Activated naive CD4-positive, alpha-beta T cell treated with Interleukin-2 at 50 U/mL for 16 hours (primary cell): Measurements from ENCODE around the gene PCDH15.

Source experiments
- DNase-seq: peaks from one replicate; pipeline ENCODE4 v3.0.0-alpha.2; 2020

PCDH15 gene

DNA sequence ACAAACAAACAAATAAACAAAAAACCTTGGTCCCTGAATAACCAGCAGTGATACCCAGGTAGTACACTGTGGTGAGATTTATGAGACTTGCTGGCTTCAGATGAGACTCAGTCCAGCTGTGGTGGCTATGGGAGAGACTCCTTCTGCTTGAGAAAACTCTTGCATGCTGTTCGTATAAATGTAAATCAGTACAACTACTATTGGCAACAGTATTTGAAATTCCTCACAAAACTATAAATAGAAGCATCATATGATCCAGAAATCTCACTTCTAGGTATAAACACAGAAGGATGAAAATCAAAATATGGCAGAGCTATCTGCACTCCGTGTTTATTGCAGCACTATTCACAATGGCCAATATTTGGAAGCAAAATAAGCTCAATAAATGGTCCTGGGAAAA is 692.1 kb downstream of the PCDH15 start:
- no peak for DNase-seq

DNA sequence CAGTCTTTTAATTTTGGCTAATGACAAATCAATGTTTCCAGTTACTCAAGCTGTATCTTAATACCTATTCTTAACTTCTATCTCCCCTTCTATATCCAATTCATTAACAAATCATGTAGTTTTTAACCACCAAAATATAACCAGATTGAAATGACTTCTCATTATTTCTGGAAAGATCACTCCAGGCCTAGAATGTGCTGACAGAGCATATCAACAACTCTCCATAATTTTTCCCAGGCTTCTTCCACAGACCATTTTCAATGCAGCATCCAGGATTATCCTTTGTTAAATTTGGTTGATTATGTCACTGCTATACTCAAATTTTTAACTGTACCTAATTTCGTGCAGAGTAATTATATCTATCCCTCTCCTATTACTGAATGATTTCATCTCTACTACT is 704.1 kb downstream of the PCDH15 start:
- no peak for DNase-seq

DNA sequence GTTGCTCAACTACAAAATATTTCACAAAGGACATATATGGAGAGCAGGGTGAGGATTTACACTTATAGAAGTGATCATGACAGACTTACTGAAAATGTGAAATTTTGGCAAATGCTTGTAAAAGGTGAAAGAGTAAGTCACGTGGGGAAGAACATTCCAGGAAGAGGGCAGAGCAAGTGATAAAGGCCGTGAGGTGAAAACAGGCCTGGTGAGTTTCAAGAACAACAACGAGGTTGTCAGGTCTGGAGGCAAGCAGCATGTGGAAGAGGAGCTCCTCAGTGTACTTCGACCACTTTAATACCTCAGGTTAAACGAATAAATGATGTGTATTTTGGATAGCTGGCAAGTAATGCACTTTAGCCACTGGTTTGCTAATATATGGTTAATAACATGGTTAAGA is 706.7 kb downstream of the PCDH15 start:
- DNase-seq = no peak

DNA sequence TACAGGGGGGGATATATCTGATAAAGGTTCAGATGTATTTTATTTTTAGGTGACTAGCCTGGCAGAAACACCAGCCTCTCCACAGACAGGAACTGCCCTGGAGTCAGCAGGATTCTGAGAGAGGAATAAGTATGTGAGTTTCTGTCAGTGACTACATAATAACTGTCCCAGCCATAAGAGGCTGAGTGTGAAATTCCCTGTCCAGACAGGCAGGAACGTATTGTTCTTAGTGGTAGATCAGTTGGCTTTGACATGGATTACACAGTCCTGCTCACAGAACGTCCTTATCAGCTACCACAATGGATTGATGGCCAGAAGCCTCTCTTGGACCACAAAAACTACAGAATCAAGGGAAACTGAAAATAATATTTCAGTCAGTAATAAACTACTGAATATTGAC is 709.8 kb downstream of the PCDH15 start:
- DNase-seq = no peak

DNA sequence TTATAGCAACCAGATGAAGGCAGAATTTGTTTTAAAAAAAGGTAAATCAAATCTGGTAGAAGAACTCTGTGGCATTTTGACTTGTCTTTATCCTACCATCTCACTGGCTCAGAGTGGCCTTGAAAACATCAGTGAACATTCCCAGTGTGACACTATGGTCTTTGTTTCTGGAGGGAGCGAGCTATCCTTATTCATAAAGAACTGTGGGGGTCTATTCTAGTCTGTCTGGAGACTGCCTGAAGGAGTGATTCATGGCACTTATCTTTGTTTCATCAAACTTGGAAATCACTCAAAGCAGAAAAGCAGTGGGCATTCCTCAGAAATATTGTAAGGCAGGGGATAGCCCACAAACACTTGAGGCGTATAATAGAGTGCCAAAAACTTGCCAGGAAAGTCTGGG is 719.1 kb downstream of the PCDH15 start:
- no peak for DNase-seq

DNA sequence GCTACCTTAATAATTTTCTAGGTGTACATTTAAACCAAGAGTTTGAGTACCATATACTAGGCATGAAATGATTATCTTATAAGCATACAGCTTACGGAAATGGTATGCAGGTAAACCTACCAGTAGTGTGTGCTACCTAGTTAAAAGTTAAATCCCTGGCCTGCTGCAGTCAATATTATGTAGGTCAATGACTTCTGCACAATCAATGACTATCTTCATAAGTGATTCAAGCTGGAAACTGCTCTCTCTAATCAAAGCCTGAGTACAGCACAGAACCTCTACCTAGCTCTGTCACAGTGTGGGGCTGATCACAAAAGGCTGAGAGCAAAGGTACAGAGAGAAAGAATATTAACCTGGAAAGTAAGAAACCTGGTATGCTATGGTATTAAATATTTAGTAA is 733.7 kb downstream of the PCDH15 start:
- DNase-seq = no peak

DNA sequence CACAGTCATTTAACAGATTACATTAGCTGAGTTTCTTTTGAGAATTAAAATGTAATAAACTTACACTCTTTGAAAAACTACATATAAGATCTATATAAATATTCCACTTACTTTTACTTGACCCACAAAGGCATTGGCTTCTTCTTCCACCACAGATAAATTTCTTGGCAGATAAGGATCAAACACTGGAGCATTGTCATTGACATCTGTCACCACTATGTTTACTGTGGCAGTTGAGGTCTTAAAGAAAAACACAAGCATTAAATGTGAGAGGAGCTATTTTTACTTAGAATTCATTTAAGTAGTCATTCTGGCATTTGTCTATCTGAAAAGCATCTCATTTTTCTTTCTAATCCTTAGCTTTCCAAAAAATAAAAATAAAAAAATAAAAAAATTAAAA is 734.4 kb downstream of the PCDH15 start:
- no peak for DNase-seq

DNA sequence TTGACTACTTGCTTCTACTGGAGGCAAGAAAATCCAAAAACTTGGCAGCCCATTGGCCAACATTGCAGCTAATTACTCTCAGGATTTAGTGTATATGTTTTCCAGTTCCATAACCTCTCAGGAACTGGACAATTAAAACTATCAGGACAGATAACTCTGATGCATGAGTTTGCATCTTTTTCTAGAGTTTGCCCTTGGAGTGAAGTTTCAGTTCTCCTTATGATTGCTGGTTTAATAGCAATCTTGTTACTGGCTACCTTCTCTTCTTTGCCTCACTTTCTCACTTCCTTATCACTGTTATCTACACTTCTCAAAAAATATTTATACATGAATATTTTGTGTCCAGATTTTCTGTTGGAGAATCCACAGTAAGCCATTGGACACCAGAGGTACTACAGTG is 735.9 kb downstream of the PCDH15 start:
- DNase-seq = no peak

DNA sequence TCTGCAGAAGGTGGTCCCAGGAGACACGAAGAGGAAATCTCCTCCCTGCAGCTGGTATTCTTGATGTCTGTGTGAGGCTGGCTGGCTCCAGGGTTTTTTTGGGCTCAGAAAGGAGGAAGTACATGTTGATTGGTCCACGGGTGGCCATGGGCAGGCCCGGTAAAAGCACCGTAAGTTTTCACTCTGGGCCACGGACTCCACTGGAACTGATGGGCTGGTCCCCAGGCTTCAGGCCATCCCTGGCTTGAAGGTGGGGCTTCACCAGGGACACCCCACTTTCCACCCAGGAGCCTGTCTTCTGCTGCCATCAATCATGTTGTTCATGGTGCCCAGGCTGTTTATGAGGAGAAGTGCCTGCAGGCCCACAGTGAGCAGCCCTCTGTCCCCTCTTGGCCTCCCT is 736.8 kb downstream of the PCDH15 start:
- DNase-seq = no peak

DNA sequence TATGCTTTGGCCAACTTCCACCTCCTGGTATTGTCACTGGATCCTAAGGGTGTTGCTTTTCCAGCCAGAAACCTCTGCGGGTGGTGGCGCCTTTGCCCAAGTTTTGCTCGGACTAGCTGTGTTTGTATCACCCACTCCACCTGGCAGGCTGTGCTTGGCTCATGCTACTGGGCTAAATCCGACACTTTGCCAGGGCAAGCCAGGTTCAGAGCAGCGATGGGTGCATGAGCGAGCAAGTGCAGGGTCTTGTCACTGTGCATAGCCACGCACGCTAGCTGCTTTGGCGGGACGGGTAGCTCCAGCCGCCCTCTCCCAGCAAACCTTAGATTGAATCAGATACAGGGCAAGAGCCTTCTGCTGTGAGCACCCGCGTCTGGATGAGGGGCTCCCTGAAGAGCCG is 737.5 kb downstream of the PCDH15 start:
- no peak for DNase-seq

DNA sequence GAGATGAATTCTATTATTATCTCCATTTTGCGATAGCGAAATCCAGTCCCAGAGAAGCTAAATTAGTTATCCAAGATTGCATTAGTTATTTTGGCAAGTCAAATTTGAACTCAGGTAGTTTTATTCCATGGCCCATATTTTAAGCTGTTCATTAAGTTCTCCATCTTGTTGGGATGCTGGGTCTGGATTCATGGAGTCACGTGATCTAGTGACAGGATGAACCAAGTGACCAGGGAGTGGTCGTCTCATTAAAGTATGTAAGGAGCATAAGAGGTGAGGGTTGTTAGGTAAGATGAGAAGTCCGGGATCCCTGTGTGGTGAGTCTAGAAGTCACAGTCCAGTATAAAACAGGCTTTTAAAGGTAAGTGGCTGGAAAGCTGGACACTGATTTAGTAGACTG is 740.5 kb downstream of the PCDH15 start:
- no peak for DNase-seq

DNA sequence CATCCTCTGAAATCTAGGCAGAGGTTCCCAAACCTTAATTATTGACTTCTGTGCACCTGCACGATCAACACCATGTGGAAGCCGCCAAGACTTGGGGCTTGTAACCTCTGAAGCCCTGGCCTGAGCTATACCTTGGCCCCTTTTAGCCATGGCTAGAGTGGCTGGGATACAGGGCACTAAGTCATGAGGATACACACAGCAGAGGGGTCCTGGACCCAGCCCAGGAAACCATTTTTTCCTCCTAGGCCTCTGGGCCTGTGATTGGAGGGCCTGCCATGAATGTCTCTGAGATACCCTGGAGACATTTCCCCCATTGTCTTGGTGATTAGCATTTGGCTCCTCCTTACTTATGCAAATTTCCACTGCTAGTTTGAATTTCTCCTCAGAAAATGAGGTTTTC is 743.7 kb downstream of the PCDH15 start:
- DNase-seq = no peak

DNA sequence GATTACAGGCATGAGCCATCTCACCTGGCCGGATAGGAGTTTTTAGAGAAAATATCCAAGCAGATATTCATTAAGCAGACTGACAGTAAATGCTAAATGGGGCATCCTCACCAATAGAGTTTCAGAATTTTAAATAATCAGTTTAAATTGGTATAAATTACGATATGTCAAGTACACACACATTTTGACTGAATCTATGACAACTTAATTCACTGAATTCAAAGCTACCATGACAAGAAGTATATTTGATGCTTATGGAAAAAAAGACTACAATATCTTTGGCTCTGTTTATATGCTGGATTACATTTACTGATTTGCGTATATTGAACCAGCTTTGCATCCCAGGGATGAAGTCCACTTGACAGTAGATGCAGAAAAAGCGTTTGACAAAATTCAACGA is 774.7 kb downstream of the PCDH15 start:
- DNase-seq = no peak

DNA sequence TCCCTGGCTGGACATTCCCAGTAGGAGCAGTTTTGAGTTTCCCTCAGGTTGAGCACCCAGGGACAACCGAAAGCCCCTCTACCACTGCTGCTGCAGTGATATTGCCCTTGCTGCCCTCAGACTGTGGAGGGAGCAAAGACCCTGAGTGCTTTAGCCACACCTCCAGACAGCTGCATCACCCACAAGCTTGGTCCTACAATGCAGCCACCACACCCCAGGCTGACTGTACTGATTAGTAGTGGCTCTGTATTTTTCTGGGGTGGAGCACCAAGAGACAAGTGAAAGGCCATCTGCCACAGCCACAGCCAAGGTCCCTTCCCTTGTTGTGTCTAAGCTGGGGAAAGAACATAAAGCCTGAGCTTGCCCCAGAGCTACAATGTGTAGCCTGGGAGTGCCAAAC is 789.9 kb downstream of the PCDH15 start:
- no peak for DNase-seq

DNA sequence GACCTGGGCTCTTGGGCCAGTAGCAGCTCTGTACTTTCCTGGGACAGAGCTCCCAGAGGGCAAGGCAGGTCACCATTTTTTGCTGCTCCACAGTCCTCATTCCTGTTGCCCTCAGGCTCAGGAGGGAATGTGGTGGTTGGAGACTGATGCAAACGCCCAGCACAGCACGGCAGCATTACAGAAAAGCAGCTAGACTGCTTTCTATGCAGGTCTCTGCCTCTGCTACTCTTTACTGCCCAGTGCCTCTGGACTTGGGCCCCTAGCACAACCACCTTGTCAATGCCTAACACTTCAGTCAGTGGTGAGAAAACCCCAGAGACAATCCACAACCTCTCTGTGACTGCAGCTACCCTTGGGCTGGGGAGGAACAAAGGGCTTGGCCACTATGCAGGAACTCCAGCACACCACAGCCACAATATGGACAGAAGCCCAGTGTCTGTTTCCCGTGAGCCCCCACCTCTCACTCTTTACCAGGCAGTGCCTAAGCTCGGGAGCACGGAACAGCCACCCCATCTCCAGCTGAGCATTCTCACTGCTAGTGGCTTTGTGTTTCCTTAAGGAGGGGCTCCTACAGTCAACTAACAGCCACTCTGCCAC is 790.6 kb downstream of the PCDH15 start:
- DNase-seq = no peak

DNA sequence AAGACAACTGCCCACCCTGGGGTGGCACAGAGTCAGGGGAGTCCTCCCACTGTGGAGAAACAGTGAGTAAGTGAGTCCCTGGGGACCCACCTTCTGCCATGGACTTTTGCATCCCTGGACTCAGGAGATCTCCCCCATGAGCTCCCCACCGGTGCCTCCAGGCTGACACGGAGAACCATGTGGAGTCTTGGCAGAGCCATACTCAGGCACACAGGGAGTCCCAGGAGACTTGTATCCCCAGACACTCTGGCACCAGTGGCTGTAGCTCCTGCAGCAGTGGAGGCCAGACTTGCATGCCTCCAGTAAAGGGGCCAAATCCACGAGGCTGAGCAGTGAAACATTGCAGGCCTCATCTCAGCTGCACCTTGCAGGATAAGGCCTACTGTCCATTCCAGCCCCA is 791.4 kb downstream of the PCDH15 start:
- DNase-seq = no peak

DNA sequence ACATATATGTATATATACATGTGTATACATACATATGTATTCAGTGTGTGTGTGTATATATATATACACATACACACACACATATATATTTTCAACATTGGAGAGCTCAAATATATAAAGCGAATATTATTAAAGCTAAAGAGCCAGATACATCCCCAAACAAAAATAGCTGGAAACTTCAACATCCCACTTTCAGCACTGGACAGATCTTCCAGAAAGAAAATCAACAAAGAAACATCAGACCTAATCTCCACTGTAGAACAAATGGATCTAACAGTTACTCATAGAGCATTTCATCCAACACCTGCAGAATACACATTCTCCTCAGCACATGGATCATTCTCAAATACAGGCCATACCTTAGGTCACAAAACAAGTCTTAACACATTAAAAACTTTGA is 799.0 kb downstream of the PCDH15 start:
- DNase-seq = no peak

DNA sequence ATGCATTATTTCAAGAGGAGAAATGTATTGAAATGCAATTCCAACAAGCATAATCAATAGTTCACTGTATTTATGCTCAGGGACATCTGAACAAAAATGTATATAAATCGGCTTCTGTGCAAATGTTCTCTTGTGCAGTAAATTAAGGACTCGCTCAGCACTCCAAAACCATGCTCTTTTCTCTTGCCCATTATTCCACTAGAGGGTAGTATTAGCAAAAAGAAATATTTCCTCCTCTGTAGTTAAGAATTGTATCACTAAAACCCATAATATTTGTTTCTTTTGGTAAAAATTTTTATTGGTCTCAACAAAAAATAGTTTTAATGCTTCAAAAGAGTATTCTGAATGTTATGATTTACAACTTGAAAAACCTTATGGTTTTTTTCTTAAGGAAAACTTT is 803.1 kb downstream of the PCDH15 start:
- DNase-seq = no peak

DNA sequence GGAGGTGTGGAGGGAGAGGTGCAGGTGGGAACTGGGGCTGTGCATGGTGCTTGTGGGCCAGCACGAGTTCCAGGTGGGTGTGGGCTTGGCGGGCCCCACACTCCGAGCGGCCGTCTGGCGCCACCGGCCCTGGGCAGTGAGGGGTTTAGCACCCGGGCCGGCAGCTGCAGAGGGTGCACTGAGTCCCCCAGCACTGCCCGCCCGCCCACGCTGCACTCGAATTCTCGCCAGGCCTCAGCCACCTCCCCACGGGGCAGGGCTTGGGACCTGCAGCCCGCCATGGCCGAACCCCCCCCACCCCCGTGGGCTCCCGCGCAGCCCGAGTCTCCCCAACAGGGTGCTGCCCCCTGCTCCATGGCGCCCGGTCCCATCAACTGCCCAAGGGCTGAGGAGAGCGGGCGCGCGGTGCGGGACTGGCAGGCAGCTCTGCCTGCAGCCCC is 810.2 kb downstream of the PCDH15 start:
- no peak for DNase-seq

DNA sequence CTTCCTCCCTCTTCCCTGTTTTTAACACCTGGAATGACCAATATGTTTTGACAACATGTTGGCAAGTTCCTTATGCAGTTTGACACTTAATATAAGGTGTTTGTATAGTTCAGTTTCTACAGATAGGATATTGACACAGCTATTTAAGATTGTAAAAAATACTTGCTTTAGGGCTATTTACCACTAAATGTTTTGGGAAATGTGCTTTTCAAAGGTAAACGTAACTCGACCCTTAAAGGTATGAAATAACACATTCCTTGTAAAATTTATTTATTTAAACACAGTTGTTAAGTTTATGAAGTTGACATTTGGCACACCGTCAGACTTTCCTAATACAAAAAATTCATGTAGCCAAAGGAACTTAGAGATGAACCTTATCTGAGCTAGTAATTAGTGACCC is 817.6 kb downstream of the PCDH15 start:
- no peak for DNase-seq

DNA sequence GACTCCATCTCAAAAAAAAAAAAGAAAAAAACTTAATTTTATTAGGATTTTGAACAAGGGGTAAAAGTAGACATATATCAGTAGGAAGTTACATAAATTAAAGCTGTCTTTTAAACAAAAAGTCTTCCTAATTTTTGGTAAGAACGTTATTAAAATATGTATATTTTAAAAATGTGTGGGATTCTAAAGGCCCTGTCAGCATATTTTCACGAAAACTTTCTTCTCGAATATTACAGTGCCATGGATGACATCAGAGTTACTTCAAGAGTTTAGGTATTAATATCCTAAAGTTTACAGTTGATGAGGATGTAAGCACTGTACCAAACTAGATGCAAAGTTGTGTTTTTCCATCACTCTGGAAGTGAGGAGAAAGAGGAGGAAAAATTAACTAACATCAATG is 820.8 kb downstream of the PCDH15 start:
- no peak for DNase-seq

DNA sequence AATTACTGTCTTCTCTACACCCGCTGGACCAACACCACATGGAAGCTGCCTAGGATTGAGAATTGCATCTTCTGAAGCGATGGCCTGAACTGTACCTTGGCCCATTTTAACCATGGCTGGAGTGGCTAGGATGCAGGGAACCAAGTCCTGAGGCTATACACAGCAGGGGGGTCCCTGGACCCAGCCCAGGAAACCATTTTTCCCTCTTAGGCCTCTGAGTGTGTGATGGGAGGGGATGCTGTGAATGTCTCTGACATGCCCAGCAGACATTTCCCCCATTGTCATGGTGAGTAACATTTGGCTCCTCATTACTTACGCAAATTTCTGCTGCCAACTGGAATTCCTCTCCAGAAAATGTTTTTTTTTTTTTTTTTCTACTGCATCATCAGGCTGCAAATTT is 822.7 kb downstream of the PCDH15 start:
- DNase-seq = no peak

DNA sequence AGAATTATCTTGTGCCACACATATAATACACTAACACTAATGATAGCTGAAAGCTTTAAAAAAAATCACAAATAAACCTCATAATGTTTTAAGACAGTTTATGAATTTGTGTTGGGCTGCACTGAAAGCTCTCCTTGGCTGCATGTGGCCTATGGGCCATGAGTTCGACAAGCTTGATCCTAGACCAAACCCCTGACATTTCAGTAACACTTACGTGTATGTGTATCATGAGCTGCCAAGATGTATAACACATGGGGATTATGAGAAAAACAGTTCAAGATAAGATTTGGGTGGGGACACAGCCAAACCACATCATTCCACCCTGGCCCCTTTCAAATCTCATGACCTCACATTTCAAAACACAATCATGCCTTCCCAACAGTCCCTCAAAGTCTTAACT is 823.8 kb downstream of the PCDH15 start:
- DNase-seq = no peak

DNA sequence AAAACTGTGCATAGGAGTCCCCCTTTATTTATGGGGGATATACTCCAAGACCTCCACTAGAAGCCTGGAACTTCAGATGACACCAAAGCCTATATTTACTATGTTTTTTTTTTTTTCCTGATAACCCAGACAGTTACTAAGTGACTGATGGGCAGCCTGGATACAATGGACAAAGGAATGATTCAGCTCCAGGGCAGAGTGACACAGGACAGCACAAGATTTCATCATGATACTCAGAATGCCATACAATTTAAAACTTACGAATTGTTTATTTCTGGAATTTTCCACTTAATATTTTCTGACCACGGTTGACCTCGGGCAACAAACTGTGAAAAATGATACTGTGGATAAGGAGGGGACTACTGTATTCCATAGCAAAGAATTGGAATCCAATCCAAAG is 843.6 kb downstream of the PCDH15 start:
- DNase-seq = no peak

DNA sequence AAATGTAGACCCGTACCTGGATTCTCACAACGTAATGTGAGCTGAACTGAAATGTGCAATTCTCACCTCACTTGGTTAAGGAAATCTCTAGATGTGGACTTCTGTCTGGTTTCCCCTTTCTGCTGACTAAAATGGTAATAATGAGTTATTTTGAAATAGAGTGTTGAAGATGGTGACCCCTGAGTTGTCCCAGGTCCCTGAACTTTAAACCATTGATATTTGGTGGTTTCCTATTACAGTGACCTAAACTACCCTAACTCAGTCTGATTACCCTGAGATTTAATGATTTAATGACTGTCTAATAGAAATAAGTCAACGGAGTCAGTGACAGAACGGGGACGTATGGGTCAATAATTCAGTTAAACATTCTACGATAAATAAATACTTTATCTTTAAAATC is 845.9 kb downstream of the PCDH15 start:
- DNase-seq = no peak
